ENCODE measurements around the gene ADK. TPM values are rescaled to one million over a fixed set of nuclear protein-coding genes. Genes with fewer than 3 reads are reported as not detected.

ADK gene
- total RNA-seq, 2 experiments from 2014 or later: 56.9 to 57.5 TPM

- intact Hi-C loops (cut with micrococcal nuclease): no loop called here
- ChIA-PET CTCF (interaction anchor here (1.5 kb wide), 1 partner anchor 53 kb away, joined by 3 read pairs; no protein-coding TSS in a partner anchor), POLR2A (interaction anchor here (0.8 kb wide), 1 partner anchor 17 kb away, joined by 3 read pairs; no protein-coding TSS in a partner anchor)
- no peak for TF ChIP-seq CTCF (IDR thresholded peaks at IDR 0.05)
- no peaks in the 10 kb centered on the region for H3K9me3 Mint-ChIP-seq
- DNase-seq: no peak
- no peak overlapping the region for H3K27ac Mint-ChIP-seq
- ATAC-seq: no peak
- H3K27me3 Mint-ChIP-seq: no peaks in the 10 kb centered on the region
- H3K4me1 Mint-ChIP-seq (ENCODE audit: low read depth): peaks cover 12% of the 10 kb centered on the region
- peaks cover 7% of the 10 kb centered on the region for H3K36me3 Mint-ChIP-seq (ENCODE audit: low read depth)
- no peak overlapping the region for H3K4me3 Mint-ChIP-seq
Observed at GRCh38 chr10:74652664-74653063, 501.6 kb downstream of the ADK start.

- Mint-ChIP-seq H3K4me3 (no peak overlapping the region), H3K4me1 (ENCODE audit: low read depth) (no peaks in the 10 kb centered on the region), H3K36me3 (ENCODE audit: low read depth) (peaks cover 7% of the 10 kb centered on the region), H3K27ac (no peak overlapping the region), H3K9me3 (no peaks in the 10 kb centered on the region), H3K27me3 (no peaks in the 10 kb centered on the region)
- intact Hi-C loops (cut with micrococcal nuclease): no loop called here
- DNase-seq (no peak), ATAC-seq (no peak)
- no peak for TF ChIP-seq CTCF (IDR thresholded peaks at IDR 0.05)
- POLR2A ChIA-PET: no interaction called here
- CTCF ChIA-PET: interaction anchor here (1.1 to 1.4 kb wide), 2 partner anchors 10 to 30 kb away, joined by 3 read pairs; no protein-coding TSS in a partner anchor
Observed at GRCh38 chr10:74658511-74658910, 507.5 kb downstream of the ADK start.

- H3K4me1 Mint-ChIP-seq (ENCODE audit: low read depth): no peaks in the 10 kb centered on the region
- ChIA-PET CTCF (no interaction called here), POLR2A (no interaction called here)
- intact Hi-C loops (cut with micrococcal nuclease): no loop called here
- no peaks in the 10 kb centered on the region for H3K9me3 Mint-ChIP-seq
- H3K36me3 Mint-ChIP-seq (ENCODE audit: low read depth): peaks cover 5% of the 10 kb centered on the region
- no peak overlapping the region for H3K27ac Mint-ChIP-seq
- no peaks in the 10 kb centered on the region for H3K27me3 Mint-ChIP-seq
- ATAC-seq (no peak), DNase-seq (no peak)
- no peak overlapping the region for H3K4me3 Mint-ChIP-seq
- no peak for TF ChIP-seq CTCF (IDR thresholded peaks at IDR 0.05)
Observed at GRCh38 chr10:74662635-74663034, 511.6 kb downstream of the ADK start.

GRCh38 chr10:74669210-74669609 is 518.2 kb downstream of the ADK start:
- DNase-seq (no peak), ATAC-seq (no peak)
- POLR2A ChIA-PET: no interaction called here
- intact Hi-C loops (cut with micrococcal nuclease): no loop called here
- Mint-ChIP-seq H3K36me3 (ENCODE audit: low read depth) (peaks cover 32% of the 10 kb centered on the region), H3K4me3 (no peak overlapping the region), H3K4me1 (ENCODE audit: low read depth) (no peaks in the 10 kb centered on the region), H3K27ac (no peak overlapping the region), H3K27me3 (no peaks in the 10 kb centered on the region), H3K9me3 (peaks cover 6% of the 10 kb centered on the region)
- TF ChIP-seq CTCF (IDR thresholded peaks at IDR 0.05): no peak
- CTCF ChIA-PET: interaction anchor here (1.5 to 1.8 kb wide), 2 partner anchors 9 to 11 kb away, joined by 3 to 4 read pairs; no protein-coding TSS in a partner anchor

- no peak for TF ChIP-seq CTCF (IDR thresholded peaks at IDR 0.05)
- ATAC-seq: no peak
- Mint-ChIP-seq H3K36me3 (ENCODE audit: low read depth) (peaks cover 40% of the 10 kb centered on the region), H3K9me3 (peaks cover 6% of the 10 kb centered on the region), H3K27me3 (no peaks in the 10 kb centered on the region), H3K27ac (no peak overlapping the region), H3K4me3 (no peak overlapping the region), H3K4me1 (ENCODE audit: low read depth) (peaks cover 4% of the 10 kb centered on the region)
- intact Hi-C loops (cut with micrococcal nuclease): no loop called here
- POLR2A ChIA-PET: no interaction called here
- DNase-seq: no peak
- CTCF ChIA-PET: no interaction called here
Observed at GRCh38 chr10:74671716-74672115, 520.7 kb downstream of the ADK start.

Measured in activated CD8-positive, alpha-beta T cell treated with anti-CD3 and anti-CD28 coated beads for 36 hours (primary cell).